Measurements from ENCODE around the gene SMYD3. TPM values are rescaled to one million over a fixed set of nuclear protein-coding genes. Genes with fewer than 3 reads are reported as not detected.
A peak's percentile ranks its signal among the peaks of the same experiment; 100 is the strongest.

Gene SMYD3
- total and polyA plus RNA-seq, 8 donors, result 20.4 to 35.1 (median 24.3) TPM

DNA sequence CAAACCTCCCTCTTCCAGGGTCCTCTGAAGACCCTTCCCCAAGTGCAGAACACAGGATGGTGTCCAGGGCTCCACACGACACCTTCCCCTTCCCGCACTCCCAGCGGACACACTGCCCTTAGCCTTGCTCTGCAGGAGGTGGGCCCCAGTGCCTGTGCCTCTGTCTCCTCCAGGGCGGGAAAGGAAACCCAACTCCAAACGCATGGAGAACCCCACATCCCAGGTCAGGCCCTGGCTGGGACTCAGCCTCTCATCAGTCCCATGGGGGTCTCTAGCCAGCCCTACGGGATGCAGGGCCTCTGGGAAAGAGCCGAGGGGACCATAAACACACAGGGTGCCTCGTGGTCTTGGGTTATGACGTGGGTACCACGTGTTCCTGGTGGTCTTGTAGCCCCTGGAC, 5.6 kb upstream of the SMYD3 start:
- Histone ChIP-seq H3K4me1 (peaks cover 0 to 3% of the 10 kb centered on the region in 2 donors), H3K4me3 (no peak overlapping the region), H3K27me3 (no peaks in the 10 kb centered on the region), H3K27ac (no peak overlapping the region), H3K9me3 (peaks cover 0 to 53% of the 10 kb centered on the region in 2 donors), H3K36me3 (no peaks in the 10 kb centered on the region)
- intact Hi-C loops (cut with DNase I), result no loop called here
- peak in 1 of 4 donors; percentile 44 for DNase-seq
- ATAC-seq, result no peak
- no peak for TF ChIP-seq CTCF (IDR thresholded peaks at IDR 0.05)

DNA sequence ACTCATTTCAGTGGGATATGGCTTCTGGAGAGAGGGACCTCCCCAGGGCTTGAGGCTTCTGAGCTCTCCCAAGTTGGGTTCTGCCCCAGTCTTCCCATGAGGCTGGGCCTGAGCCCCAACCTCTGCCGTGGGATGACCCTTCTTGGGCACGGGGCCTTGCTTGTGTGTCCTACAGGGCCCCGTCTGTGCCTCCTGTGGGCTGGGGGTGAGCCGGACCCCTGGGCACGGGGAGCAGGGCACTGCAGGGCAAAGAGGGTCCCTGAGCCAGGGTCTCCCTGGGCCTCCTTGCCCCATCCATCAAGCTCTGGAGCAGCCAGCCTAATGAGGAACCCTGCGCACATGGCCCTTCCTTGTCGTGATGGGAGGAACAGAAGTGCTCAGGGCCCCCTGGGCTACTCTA, 5.2 kb upstream of the SMYD3 start:
- ATAC-seq, result no peak
- no peaks in the 10 kb centered on the region for H3K36me3 ChIP-seq

GRCh38 chr1:246511203-246511602, 4.1 kb upstream of the SMYD3 start:
- no peak for TF ChIP-seq CTCF (IDR thresholded peaks at IDR 0.05)
- DNase-seq (no peak), ATAC-seq (no peak)
- H3K27me3 ChIP-seq, result no peaks in the 10 kb centered on the region
- H3K4me1 ChIP-seq, result peaks cover 0 to 12% of the 10 kb centered on the region in 2 donors
- no peaks in the 10 kb centered on the region for H3K36me3 ChIP-seq
- peaks cover 0 to 39% of the 10 kb centered on the region in 2 donors for H3K9me3 ChIP-seq
- intact Hi-C loops (cut with DNase I), result no loop called here
- no peak overlapping the region for H3K4me3 ChIP-seq
- H3K27ac ChIP-seq, result no peak overlapping the region

More for the DNA sequence above, 5.2 kb upstream of the SMYD3 start:
- no peak for TF ChIP-seq CTCF (IDR thresholded peaks at IDR 0.05)
- Histone ChIP-seq H3K9me3 (peaks cover 0 to 49% of the 10 kb centered on the region in 2 donors), H3K4me1 (peaks cover 0 to 6% of the 10 kb centered on the region in 2 donors), H3K27me3 (no peaks in the 10 kb centered on the region), H3K27ac (no peak overlapping the region), H3K4me3 (no peak overlapping the region)
- intact Hi-C loops (cut with DNase I), result no loop called here
- peak in 1 of 4 donors; percentile 53 for DNase-seq

- peaks cover 0 to 31% of the 10 kb centered on the region in 2 donors for H3K9me3 ChIP-seq
- no peak for ATAC-seq
- peak in 1 of 4 donors; percentile 67 for DNase-seq
- H3K4me3 ChIP-seq, result no peak overlapping the region
- H3K36me3 ChIP-seq, result no peaks in the 10 kb centered on the region
- no peak overlapping the region for H3K27ac ChIP-seq
- intact Hi-C loops (cut with DNase I), result no loop called here
- H3K27me3 ChIP-seq, result no peaks in the 10 kb centered on the region
- peaks cover 0 to 15% of the 10 kb centered on the region in 2 donors for H3K4me1 ChIP-seq
- no peak for TF ChIP-seq CTCF (IDR thresholded peaks at IDR 0.05)
These were observed 3.3 kb upstream of the SMYD3 start for GRCh38 chr1:246510147-246511030.

DNA sequence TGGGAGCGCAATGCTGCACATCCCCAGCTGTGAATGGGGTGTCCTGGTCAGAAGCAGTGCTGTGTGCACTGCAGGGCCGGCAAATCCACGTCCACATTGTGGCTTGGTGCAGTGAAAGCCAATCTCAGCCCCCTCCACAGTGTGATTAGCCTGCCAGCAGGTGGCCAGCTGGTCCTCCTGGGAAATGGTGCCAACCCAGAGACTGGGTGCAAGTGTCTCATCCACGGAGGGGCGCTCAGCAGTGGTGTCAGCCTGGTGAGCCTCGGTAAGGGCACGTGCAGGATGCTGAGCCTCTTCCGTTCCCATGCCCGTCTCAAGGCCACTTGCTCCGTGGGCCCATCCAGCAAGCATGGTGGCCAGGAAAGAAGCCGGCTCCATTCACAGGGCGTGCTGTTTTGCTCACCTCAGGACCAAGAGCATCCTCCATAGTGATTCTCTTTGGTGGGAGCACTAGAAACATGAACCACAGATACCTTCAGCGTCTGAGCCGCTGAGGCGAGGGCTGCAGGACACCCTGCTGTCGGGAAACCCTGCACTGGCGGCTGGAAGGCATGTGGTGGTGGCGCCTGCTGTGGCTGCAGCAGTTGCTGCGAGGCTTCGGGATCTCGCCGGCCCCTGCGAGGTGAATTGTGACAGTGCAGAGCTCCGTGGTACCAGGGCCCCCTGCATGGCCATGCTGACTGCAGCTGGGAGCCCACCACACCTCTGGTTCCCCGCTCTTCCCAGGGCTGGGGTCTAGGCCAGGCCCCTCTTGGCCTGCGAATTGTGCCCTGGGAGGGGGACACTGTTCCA, 2.0 kb upstream of the SMYD3 start:
- ATAC-seq, result no peak
- peak in 1 of 4 donors; percentile 76 for DNase-seq
- Histone ChIP-seq H3K9me3 (peaks cover 0 to 18% of the 10 kb centered on the region in 2 donors), H3K4me1 (peaks cover 0 to 15% of the 10 kb centered on the region in 2 donors), H3K4me3 (no peak overlapping the region), H3K27ac (no peak overlapping the region), H3K27me3 (no peaks in the 10 kb centered on the region), H3K36me3 (no peaks in the 10 kb centered on the region)
- intact Hi-C loops (cut with DNase I), result no loop called here
- no peak for TF ChIP-seq CTCF (IDR thresholded peaks at IDR 0.05)
